OCI-LY3 (cell line): ENCODE results near the gene ZNF506.

Experiments used
- EZH2phosphoT487 ChIP-seq: fragments of 200-600 bp; shearing (Covaris generic); IDR thresholded peaks from 2 replicates; pipeline ENCODE4 v1.6.1; 2018; ENCODE audit warnings: antibody characterized with exemption, mixed run types, low read depth
- TF ChIP-seq, protein P1 (sequence below): fragments of 200-600, 300-600 bp; sonication (generic); IDR thresholded peaks from 2 replicates; pipeline ENCODE4 v1.5.1; 2014; ENCODE audit warnings: antibody characterized with exemption, low read length, low read depth

DNA sequence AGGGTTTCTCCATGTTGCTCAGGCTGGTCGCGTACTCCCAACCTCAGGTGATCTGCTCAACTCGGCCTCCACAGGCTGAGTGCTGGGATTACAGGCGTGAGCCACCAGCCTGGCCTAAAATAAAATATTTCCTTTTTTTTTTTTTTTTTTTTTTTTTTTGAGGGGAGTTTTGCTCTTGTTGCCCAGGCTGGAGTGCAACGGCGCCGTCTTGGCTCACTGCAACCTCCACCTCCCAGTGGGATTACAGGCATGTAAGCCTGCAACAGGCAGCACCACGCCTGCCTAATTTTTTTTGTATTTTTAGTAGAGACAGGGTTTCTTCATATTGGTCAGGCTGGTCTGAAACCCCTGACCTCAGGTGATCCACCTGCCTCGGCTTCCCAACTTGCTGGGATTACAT is 4.9 kb downstream of the ZNF506 start:
- TF ChIP-seq, protein P1, sequence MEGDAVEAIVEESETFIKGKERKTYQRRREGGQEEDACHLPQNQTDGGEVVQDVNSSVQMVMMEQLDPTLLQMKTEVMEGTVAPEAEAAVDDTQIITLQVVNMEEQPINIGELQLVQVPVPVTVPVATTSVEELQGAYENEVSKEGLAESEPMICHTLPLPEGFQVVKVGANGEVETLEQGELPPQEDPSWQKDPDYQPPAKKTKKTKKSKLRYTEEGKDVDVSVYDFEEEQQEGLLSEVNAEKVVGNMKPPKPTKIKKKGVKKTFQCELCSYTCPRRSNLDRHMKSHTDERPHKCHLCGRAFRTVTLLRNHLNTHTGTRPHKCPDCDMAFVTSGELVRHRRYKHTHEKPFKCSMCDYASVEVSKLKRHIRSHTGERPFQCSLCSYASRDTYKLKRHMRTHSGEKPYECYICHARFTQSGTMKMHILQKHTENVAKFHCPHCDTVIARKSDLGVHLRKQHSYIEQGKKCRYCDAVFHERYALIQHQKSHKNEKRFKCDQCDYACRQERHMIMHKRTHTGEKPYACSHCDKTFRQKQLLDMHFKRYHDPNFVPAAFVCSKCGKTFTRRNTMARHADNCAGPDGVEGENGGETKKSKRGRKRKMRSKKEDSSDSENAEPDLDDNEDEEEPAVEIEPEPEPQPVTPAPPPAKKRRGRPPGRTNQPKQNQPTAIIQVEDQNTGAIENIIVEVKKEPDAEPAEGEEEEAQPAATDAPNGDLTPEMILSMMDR, result no peak
- no peak for TF ChIP-seq EZH2phosphoT487
